Activated CD4-positive, alpha-beta memory T cell treated with anti-CD3 and anti-CD28 coated beads, Interleukin-2, amount 10 ng/mL, durations not matched to agents 7 days and 5 days (primary cell): ENCODE data around the gene PLA2G4B. TPM values are rescaled to one million over a fixed set of nuclear protein-coding genes. Genes with fewer than 3 reads are reported as not detected.

Experiments used
- CTCF ChIA-PET: fragments of 350-600 bp; sonication (Branson Sonifier 250); formaldehyde crosslinking; loops from one replicate; lab custom pipeline; 2021; ENCODE audit warnings: antibody characterized with exemption, inconsistent platforms; lab: Charles Lee
- POLR2A ChIA-PET: fragments of 350-600 bp; sonication (Branson Sonifier 250); formaldehyde crosslinking; loops from one replicate; lab custom pipeline; 2021; ENCODE audit warnings: antibody characterized with exemption; lab: Charles Lee
- DNase-seq: peaks from one replicate; pipeline ENCODE4 v3.0.0-alpha.2; 2020
- H3K27ac Mint-ChIP-seq: one replicate; pipeline ENCODE4 v1.8.0; 2021; ENCODE audit warnings: mild to moderate bottlenecking, mixed read lengths
- H3K27me3 Mint-ChIP-seq: one replicate; pipeline ENCODE4 v1.8.0; 2021; ENCODE audit warnings: mixed read lengths
- H3K36me3 Mint-ChIP-seq: one replicate; pipeline ENCODE4 v1.8.0; 2021; ENCODE audit warnings: low read depth, mixed read lengths
- H3K4me1 Mint-ChIP-seq: one replicate; pipeline ENCODE4 v1.8.0; 2021; ENCODE audit warnings: mixed read lengths
- H3K4me3 Mint-ChIP-seq: one replicate; pipeline ENCODE4 v1.8.0; 2021; ENCODE audit warnings: mild to moderate bottlenecking, mixed read lengths
- H3K9me3 Mint-ChIP-seq: one replicate; pipeline ENCODE4 v1.8.0; 2021; ENCODE audit warnings: mixed read lengths
- total RNA-seq, 2 experiments: library from RNA; stranded (reverse); gene quantifications; one replicate each; pipeline ENCODE4 v1.2.3, GENCODE V29; 2021

PLA2G4B gene
- total RNA-seq, 2 experiments from 2014 or later, result 6.0 to 6.8 TPM

- H3K4me1 Mint-ChIP-seq, result peaks cover 18% of the 10 kb centered on the region
- H3K36me3 Mint-ChIP-seq, result peaks cover 22% of the 10 kb centered on the region
- H3K27ac Mint-ChIP-seq, result no peak overlapping the region
- H3K4me3 Mint-ChIP-seq, result no peak overlapping the region
- no peak for DNase-seq
- CTCF ChIA-PET, result no interaction called here
- no peaks in the 10 kb centered on the region for H3K9me3 Mint-ChIP-seq
- POLR2A ChIA-PET, result no interaction called here
- H3K27me3 Mint-ChIP-seq, result no peaks in the 10 kb centered on the region
These were observed 39.8 kb upstream of the PLA2G4B start for GRCh38 chr15:41798607-41799487.

GRCh38 chr15:41799488-41799805, 39.2 kb upstream of the PLA2G4B start:
- Mint-ChIP-seq H3K27me3 (no peaks in the 10 kb centered on the region), H3K9me3 (no peaks in the 10 kb centered on the region), H3K27ac (no peak overlapping the region), H3K4me1 (peaks cover 17% of the 10 kb centered on the region), H3K36me3 (peaks cover 20% of the 10 kb centered on the region), H3K4me3 (no peak overlapping the region)
- CTCF ChIA-PET, result interaction anchor here (2.1 kb wide), 1 partner anchor 25 kb away, joined by 6 read pairs; the partner anchor contains the start of gene MAPKBP1
- POLR2A ChIA-PET, result no interaction called here
- DNase-seq, result no peak

GRCh38 chr15:41801185-41801584, 37.5 kb upstream of the PLA2G4B start:
- Mint-ChIP-seq H3K9me3 (no peaks in the 10 kb centered on the region), H3K36me3 (peaks cover 20% of the 10 kb centered on the region), H3K4me1 (peaks cover 10% of the 10 kb centered on the region), H3K4me3 (no peak overlapping the region), H3K27me3 (no peaks in the 10 kb centered on the region), H3K27ac (no peak overlapping the region)
- no peak for DNase-seq
- POLR2A ChIA-PET, result no interaction called here
- CTCF ChIA-PET, result interaction anchor here (1.3 to 2.1 kb wide), 3 partner anchors 9 to 27 kb away, joined by 3 to 6 read pairs (median 4); partner anchors contain the start of gene MAPKBP1

- Mint-ChIP-seq H3K36me3 (peaks cover 20% of the 10 kb centered on the region), H3K4me1 (peaks cover 5% of the 10 kb centered on the region), H3K27me3 (no peaks in the 10 kb centered on the region), H3K27ac (no peak overlapping the region), H3K4me3 (no peak overlapping the region), H3K9me3 (no peaks in the 10 kb centered on the region)
- ChIA-PET POLR2A (no interaction called here), CTCF (interaction anchor here (0.8 to 5.8 kb wide), 5 partner anchors 9 to 336 kb away, joined by 3 to 39 read pairs (median 5); partner anchors contain the start of gene MAPKBP1)
- no peak for DNase-seq
These were observed 36.7 kb upstream of the PLA2G4B start for GRCh38 chr15:41801850-41802455.

GRCh38 chr15:41804361-41804760, 34.3 kb upstream of the PLA2G4B start:
- POLR2A ChIA-PET, result interaction anchor here (1.0 to 1.1 kb wide), 2 partner anchors 10 to 30 kb away, joined by 3 read pairs; partner anchors contain the start of gene MAPKBP1

GRCh38 chr15:41804916-41805666, 33.6 kb upstream of the PLA2G4B start:
- no peak for DNase-seq
- ChIA-PET POLR2A (interaction anchor here (1.1 kb wide), 1 partner anchor 30 kb away, joined by 3 read pairs; the partner anchor contains the start of gene MAPKBP1), CTCF (interaction anchor here (5.8 kb wide), 1 partner anchor 32 kb away, joined by 39 read pairs; the partner anchor contains the start of gene MAPKBP1)
- H3K4me3 Mint-ChIP-seq, result no peak overlapping the region
- peaks cover 11% of the 10 kb centered on the region for H3K4me1 Mint-ChIP-seq
- no peaks in the 10 kb centered on the region for H3K27me3 Mint-ChIP-seq
- H3K27ac Mint-ChIP-seq, result no peak overlapping the region
- H3K9me3 Mint-ChIP-seq, result no peaks in the 10 kb centered on the region
- H3K36me3 Mint-ChIP-seq, result peaks cover 17% of the 10 kb centered on the region

More at GRCh38 chr15:41804361-41804760, 34.3 kb upstream of the PLA2G4B start:
- Mint-ChIP-seq H3K36me3 (peaks cover 20% of the 10 kb centered on the region), H3K4me1 (peaks cover 7% of the 10 kb centered on the region), H3K27me3 (no peaks in the 10 kb centered on the region), H3K27ac (no peak overlapping the region), H3K9me3 (no peaks in the 10 kb centered on the region), H3K4me3 (no peak overlapping the region)
- CTCF ChIA-PET, result interaction anchor here (0.9 to 5.8 kb wide), 2 partner anchors 9 to 31 kb away, joined by 3 to 39 read pairs; partner anchors contain the start of gene MAPKBP1
- DNase-seq, result no peak

GRCh38 chr15:41805711-41806110, 32.9 kb upstream of the PLA2G4B start:
- Mint-ChIP-seq H3K27ac (no peak overlapping the region), H3K4me1 (peaks cover 17% of the 10 kb centered on the region), H3K4me3 (no peak overlapping the region), H3K36me3 (peaks cover 12% of the 10 kb centered on the region), H3K9me3 (no peaks in the 10 kb centered on the region), H3K27me3 (no peaks in the 10 kb centered on the region)
- ChIA-PET CTCF (interaction anchor here (5.8 kb wide), 1 partner anchor 33 kb away, joined by 39 read pairs; the partner anchor contains the start of gene MAPKBP1), POLR2A (no interaction called here)
- no peak for DNase-seq

GRCh38 chr15:41806291-41807181, 32.1 kb upstream of the PLA2G4B start:
- no peak for DNase-seq
- ChIA-PET POLR2A (no interaction called here), CTCF (interaction anchor here (0.6 to 5.8 kb wide), 3 partner anchors 29 to 102 kb away, joined by 3 to 39 read pairs (median 4); partner anchors contain the start of gene MAPKBP1)
- H3K27me3 Mint-ChIP-seq, result no peaks in the 10 kb centered on the region
- peaks cover 4% of the 10 kb centered on the region for H3K36me3 Mint-ChIP-seq
- peaks cover 26% of the 10 kb centered on the region for H3K4me1 Mint-ChIP-seq
- no peak overlapping the region for H3K4me3 Mint-ChIP-seq
- H3K9me3 Mint-ChIP-seq, result no peaks in the 10 kb centered on the region
- H3K27ac Mint-ChIP-seq, result no peak overlapping the region

GRCh38 chr15:41809121-41809520, 29.5 kb upstream of the PLA2G4B start:
- ChIA-PET CTCF (interaction anchor here (0.7 to 6.9 kb wide), 4 partner anchors 18 to 141 kb away, joined by 3 to 270 read pairs (median 30); partner anchors contain the start of gene MAPKBP1), POLR2A (interaction anchor here (5.5 kb wide), 1 partner anchor 34 kb away, joined by 59 read pairs; the partner anchor contains the start of gene MAPKBP1)
- no peak for DNase-seq
- Mint-ChIP-seq H3K4me1 (peaks cover 46% of the 10 kb centered on the region), H3K27ac (no peak overlapping the region), H3K4me3 (no peak overlapping the region), H3K27me3 (no peaks in the 10 kb centered on the region), H3K36me3 (peaks cover 4% of the 10 kb centered on the region), H3K9me3 (no peaks in the 10 kb centered on the region)

GRCh38 chr15:41809526-41810220, 29.0 kb upstream of the PLA2G4B start:
- Mint-ChIP-seq H3K9me3 (no peaks in the 10 kb centered on the region), H3K27ac (no peak overlapping the region), H3K4me3 (no peak overlapping the region), H3K4me1 (peaks cover 45% of the 10 kb centered on the region), H3K36me3 (peaks cover 4% of the 10 kb centered on the region), H3K27me3 (no peaks in the 10 kb centered on the region)
- ChIA-PET CTCF (interaction anchor here (0.7 to 6.9 kb wide), 12 partner anchors 9 to 206 kb away, joined by 3 to 270 read pairs (median 12); partner anchors contain the start of gene MAPKBP1), POLR2A (interaction anchor here (1.2 to 5.5 kb wide), 2 partner anchors 10 to 35 kb away, joined by 3 to 59 read pairs; partner anchors contain the start of gene MAPKBP1)
- DNase-seq, result no peak
